Lung (tissue), 12 donors: ENCODE measurements around the gene PTPRD. TPM values are rescaled to one million over a fixed set of nuclear protein-coding genes. Genes with fewer than 3 reads are reported as not detected.
A peak's percentile ranks its signal among the peaks of the same experiment; 100 is the strongest.

Experiments
- ATAC-seq: fragments of 200-7000 bp; cut with Tn5 transposase; one replicate; pipeline ENCODE4 v1.9.1; 2020; ENCODE audit warnings: moderate number of reproducible peaks; ENCODE audit not compliant: insufficient read depth, low FRiP score
- DNase-seq, 3 donors: peaks; one replicate each; pipeline ENCODE4 v3.0.0-alpha.2; 2013 to 2017
- H3K27ac ChIP-seq, 2 donors: one replicate each; pipeline ENCODE4 v1.5.1; 2013; ENCODE audit warnings: mild to moderate bottlenecking in 2 of 2, moderate library complexity in 2 of 2, control low read depth in 1 of 2, inconsistent platforms in 1 of 2, low read depth in 1 of 2, low read length in 1 of 2
- H3K27me3 ChIP-seq, 3 donors: one replicate each; pipeline ENCODE4 v1.5.1; 2013; ENCODE audit warnings: low read length in 2 of 3; ENCODE audit not compliant: control insufficient read depth in 3 of 3, insufficient read depth in 3 of 3
- H3K36me3 ChIP-seq, 4 donors: one replicate each; pipeline ENCODE4 v1.5.1; 2013; ENCODE audit warnings: low read length in 4 of 4, mild to moderate bottlenecking in 1 of 4, moderate library complexity in 1 of 4; ENCODE audit not compliant: control insufficient read depth in 4 of 4, insufficient read depth in 4 of 4
- H3K4me1 ChIP-seq, 5 donors: one replicate each; pipeline ENCODE4 v1.5.1; 2013; ENCODE audit warnings: low read length in 5 of 5, mild to moderate bottlenecking in 2 of 5, moderate library complexity in 1 of 5; ENCODE audit not compliant: control insufficient read depth in 5 of 5, insufficient read depth in 5 of 5
- H3K4me3 ChIP-seq: one replicate; pipeline ENCODE4 v1.5.1; 2013; ENCODE audit warnings: mild to moderate bottlenecking, control low read depth, moderate library complexity
- H3K9ac ChIP-seq, 2 donors: one replicate each; pipeline ENCODE4 v1.5.1; 2013; ENCODE audit warnings: low read length in 2 of 2, control low read depth in 1 of 2; ENCODE audit not compliant: insufficient read depth in 1 of 2
- H3K9me3 ChIP-seq, 4 donors: one replicate each; pipeline ENCODE4 v1.5.1; 2013; ENCODE audit warnings: low read length in 3 of 4, mild to moderate bottlenecking in 1 of 4, moderate library complexity in 1 of 4; ENCODE audit not compliant: control insufficient read depth in 4 of 4, insufficient read depth in 3 of 4
- CTCF ChIP-seq: IDR thresholded peaks from 2 replicates; pipeline ENCODE4 v1.5.1; 2012; ENCODE audit warnings: mild to moderate bottlenecking; ENCODE audit errors: control extremely low read depth, extremely low read depth
- WGBS, 2 donors: extraction: QIAGEN DNeasy Blood & Tissue Kit; methylation state at CpG; one replicate each; pipeline ENCODE4 v1.1.7; 2013; 5-methylcytosine and 5-hydroxymethylcytosine counted together
- polyA plus RNA-seq, 2 donors: library from polyadenylated mRNA; stranded (reverse); fragments of 200-250 nt; gene quantifications; one replicate each; pipeline ENCODE4 v1.2.1, GENCODE V29; 2013
- total RNA-seq, 2 donors: library from RNA; depleted of rRNA in 1 of 2; stranded (reverse); fragments of >200 nt in 1 of 2; gene quantifications; one replicate each; pipeline ENCODE4 v1.2.1, GENCODE V29; 2014 to 2021
- donor health status: control.
- donor health status: control.
- donor health status: Bipolar disorder and iron deficiency.
- donor health status: healthy.
- donor health status: DM: yes; HTN: yes; CAD: no.

The PTPRD gene
- total and polyA plus RNA-seq, 4 donors: 1.9 to 145 (median 13.7) TPM

- ATAC-seq: no peak
- Histone ChIP-seq H3K4me3 (no peak overlapping the region), H3K36me3 (no peaks in the 10 kb centered on the region), H3K27ac (no peak overlapping the region), H3K27me3 (no peaks in the 10 kb centered on the region), H3K9me3 (peaks cover 0 to 2% (median 0%) of the 10 kb centered on the region in 4 donors), H3K9ac (no peak overlapping the region), H3K4me1 (peaks cover 0 to 4% (median 0%) of the 10 kb centered on the region in 5 donors)
- TF ChIP-seq CTCF: no peak
- DNase-seq: no peak
These were observed 1389.6 kb downstream of the PTPRD start for GRCh38 chr9:9223175-9223574.

- DNase-seq (no peak), ATAC-seq (no peak)
- Histone ChIP-seq H3K4me1 (peaks cover 0 to 4% (median 0%) of the 10 kb centered on the region in 5 donors), H3K9me3 (peaks cover 0 to 2% (median 0%) of the 10 kb centered on the region in 4 donors), H3K9ac (no peak overlapping the region), H3K36me3 (no peaks in the 10 kb centered on the region), H3K4me3 (no peak overlapping the region), H3K27me3 (no peaks in the 10 kb centered on the region), H3K27ac (no peak overlapping the region)
- no peak for TF ChIP-seq CTCF
- 95 to 100% methylated on average over 1 of the region's 1 CpG for WGBS, 2 donors
These were observed 1390.1 kb downstream of the PTPRD start for GRCh38 chr9:9222730-9223129.

- Histone ChIP-seq H3K4me1 (peaks cover 0 to 18% (median 0%) of the 10 kb centered on the region in 5 donors), H3K9ac (no peak overlapping the region), H3K27me3 (no peaks in the 10 kb centered on the region), H3K4me3 (no peak overlapping the region), H3K9me3 (no peaks in the 10 kb centered on the region), H3K27ac (no peak overlapping the region), H3K36me3 (no peaks in the 10 kb centered on the region)
- DNase-seq (no peak), ATAC-seq (no peak)
- no peak for TF ChIP-seq CTCF
- 91 to 97% methylated on average over 2 of the region's 2 CpGs for WGBS, 2 donors
These were observed 1395.9 kb downstream of the PTPRD start for GRCh38 chr9:9216934-9217333.

- no peak overlapping the region for H3K4me3 ChIP-seq
- no peaks in the 10 kb centered on the region for H3K9me3 ChIP-seq
- H3K27ac ChIP-seq: no peak overlapping the region
- H3K36me3 ChIP-seq: no peaks in the 10 kb centered on the region
- H3K27me3 ChIP-seq: no peaks in the 10 kb centered on the region
- H3K9ac ChIP-seq: no peak overlapping the region
- TF ChIP-seq CTCF: no peak
- WGBS, 2 donors: 75 to 93% methylated on average over 2 of the region's 2 CpGs
- DNase-seq (peak in 1 of 3 donors; percentile 25), ATAC-seq (no peak)
- peaks cover 0 to 18% (median 0%) of the 10 kb centered on the region in 5 donors for H3K4me1 ChIP-seq
These were observed 1397.8 kb downstream of the PTPRD start for GRCh38 chr9:9215050-9215449.
